ENCODE results near the gene PARD3B.

GRCh38 chr2:205511641-205512040 is 966.4 kb downstream of the PARD3B start:
- TF ChIP-seq CTCF (IDR thresholded peaks at IDR 0.05; ENCODE audit: low read depth, low read length, poor library complexity, severe bottlenecking) (no peak), EZH2phosphoT487 (IDR thresholded peaks at IDR 0.05; ENCODE audit: borderline replicate concordance, low read length) (no peak)
